Endothelial cell of umbilical vein (primary cell): Measurements from ENCODE around the gene IFT88. TPM values are rescaled to one million over a fixed set of nuclear protein-coding genes. Genes with fewer than 3 reads are reported as not detected.

Experiments
- BruUV-seq: library from RNA; stranded (reverse); fragments of 400-500 nt; replicated peaks from 2 replicates; lab custom pipeline; 2021; lab: Mats Ljungman, UMichigan
- CTCF ChIA-PET: fragments of 300-600, 350-600 bp; sonication (Branson Sonifier 250); formaldehyde crosslinking; loops from one replicate; lab custom pipeline; 2021; ENCODE audit warnings: antibody characterized with exemption, inconsistent platforms; lab: Charles Lee
- POLR2A ChIA-PET: fragments of 300-600, 350-600 bp; sonication (Branson Sonifier 250); formaldehyde crosslinking; loops from one replicate; lab custom pipeline; 2021; ENCODE audit warnings: antibody characterized with exemption, inconsistent platforms; lab: Charles Lee
- DNase-seq: peaks from one replicate; pipeline ENCODE4 v3.0.0-alpha.2; 2011; ENCODE audit warnings: low read depth, low spot score
- FAIRE-seq: peaks from 2 replicates; lab custom pipeline; 2011; peaks lifted over from hg19 to GRCh38; lab: Jason Lieb, UNC
- H2AFZ ChIP-seq: 2 replicates; pipeline ENCODE4 v1.6.0; 2012; ENCODE audit warnings: low read depth, low read length, control low read depth, inconsistent platforms
- H3K27ac ChIP-seq: 2 replicates; pipeline ENCODE4 v1.5.1; 2011; ENCODE audit warnings: low read depth, mild to moderate bottlenecking, control low read depth, low read length, moderate library complexity; ENCODE audit not compliant: insufficient read depth
- H3K27me3 ChIP-seq, 2 experiments: 2 replicates each; pipeline versions ENCODE4 v1.6.0 to v1.6.1; 2011; ENCODE audit warnings: low read length in 2 of 2, mixed read lengths in 1 of 2; ENCODE audit not compliant: control insufficient read depth in 2 of 2, insufficient read depth in 2 of 2
- H3K36me3 ChIP-seq, 2 experiments: 2 replicates in 1 of 2; 3 replicates in 1 of 2; pipeline ENCODE4 v1.5.1; 2011; ENCODE audit warnings: low read length in 2 of 2, mild to moderate bottlenecking in 1 of 2, moderate library complexity in 1 of 2; ENCODE audit not compliant: control insufficient read depth in 2 of 2, insufficient read depth in 2 of 2; ENCODE audit errors: extremely low read depth in 1 of 2
- H3K4me1 ChIP-seq: 3 replicates; pipeline ENCODE4 v1.5.1; 2011; ENCODE audit warnings: mild to moderate bottlenecking, low read length; ENCODE audit not compliant: control insufficient read depth, insufficient read depth; ENCODE audit errors: extremely low read depth
- H3K4me2 ChIP-seq: 2 replicates; pipeline ENCODE4 v1.6.1; 2011; ENCODE audit warnings: low read length, control low read depth, mixed read lengths; ENCODE audit not compliant: insufficient read depth
- H3K4me3 ChIP-seq, 3 experiments: fragments of 200-600 bp in 1 of 3; sonication (generic), shearing (Covaris generic) in 1 of 3; replicated peaks in 1 of 3; 2 replicates each; pipeline ENCODE4 v1.5.1; 2011 to 2016; ENCODE audit warnings: control low read depth in 3 of 3, low read length in 3 of 3, mild to moderate bottlenecking in 2 of 3, inconsistent platforms in 1 of 3, low read depth in 1 of 3, moderate library complexity in 1 of 3; ENCODE audit not compliant: insufficient read depth in 1 of 3
- H3K79me2 ChIP-seq: 2 replicates; pipeline ENCODE4 v1.6.0; 2012; ENCODE audit warnings: low read length, inconsistent platforms; ENCODE audit not compliant: control insufficient read depth, insufficient read depth
- H3K9ac ChIP-seq: replicated peaks from 2 replicates; pipeline ENCODE3; 2011; ENCODE audit warnings: low read length, control low read depth; ENCODE audit not compliant: insufficient read depth; ENCODE audit errors: extremely low read depth
- H3K9me1 ChIP-seq: replicated peaks from 3 replicates; pipeline ENCODE4 v1.6.0; 2011; ENCODE audit warnings: mild to moderate bottlenecking, low read length; ENCODE audit not compliant: control insufficient read depth, insufficient read depth; ENCODE audit errors: extremely low read depth
- H3K9me3 ChIP-seq: replicated peaks from 2 replicates; pipeline ENCODE4 v1.5.1; 2012; ENCODE audit warnings: low read length, inconsistent platforms; ENCODE audit not compliant: control insufficient read depth, insufficient read depth
- H4K20me1 ChIP-seq: replicated peaks from 2 replicates; pipeline ENCODE3; 2011; ENCODE audit warnings: mild to moderate bottlenecking, low read length; ENCODE audit not compliant: control insufficient read depth, insufficient read depth; ENCODE audit errors: extremely low read depth
- EZH2 ChIP-seq: IDR thresholded peaks from 2 replicates; pipeline ENCODE4 v1.6.1; 2012; ENCODE audit warnings: borderline replicate concordance, low read depth, mild to moderate bottlenecking, moderate library complexity, low read length, inconsistent platforms; ENCODE audit not compliant: severe bottlenecking
- FOS ChIP-seq: IDR thresholded peaks from 2 replicates; pipeline ENCODE4 v1.6.1; 2011; ENCODE audit warnings: mild to moderate bottlenecking, low read length, moderate library complexity, borderline replicate concordance; ENCODE audit not compliant: insufficient read depth
- GATA2 ChIP-seq: IDR thresholded peaks from 2 replicates; pipeline ENCODE4 v1.7.0; 2011; ENCODE audit warnings: low read depth, mild to moderate bottlenecking, moderate library complexity, mixed read lengths, low read length; ENCODE audit not compliant: insufficient read length, insufficient read depth
- JUN ChIP-seq: IDR thresholded peaks from 2 replicates; pipeline ENCODE4 v1.6.1; 2011; ENCODE audit warnings: borderline replicate concordance, low read depth; ENCODE audit not compliant: insufficient read length, insufficient read depth
- MAX ChIP-seq: IDR thresholded peaks from 2 replicates; pipeline ENCODE4 v1.6.1; 2011; ENCODE audit not compliant: insufficient read depth, insufficient read length
- MYC ChIP-seq: IDR thresholded peaks from one replicate; pipeline ENCODE4 v1.6.1; 2011; ENCODE audit warnings: mild to moderate bottlenecking, low read depth, low read length
- POLR2A ChIP-seq: IDR thresholded peaks from 2 replicates; pipeline ENCODE4 v1.6.1; 2012; ENCODE audit warnings: low read depth, mild to moderate bottlenecking, control low read depth, low read length
- POLR2AphosphoS5 ChIP-seq: IDR thresholded peaks from 2 replicates; pipeline ENCODE4 v1.6.1; 2012; ENCODE audit warnings: low read depth, mild to moderate bottlenecking, control low read depth, low read length, moderate library complexity; ENCODE audit not compliant: insufficient read depth
- dilution Hi-C: fragments of 300-500 bp; cut with MboI; formaldehyde crosslinking; loops from one replicate; pipeline ENCODE4 v1.15.0; 2019; ENCODE audit warnings: low sequenced_read_pairs; ENCODE audit not compliant: extremely low pct_ligation_motif_present
- intact Hi-C: fragments of 100-400 bp; cut with micrococcal nuclease; formaldehyde crosslinking; loops from one replicate; pipeline ENCODE4 v1.10.0; 2022
- polyA plus RNA-seq, 4 experiments: library from polyadenylated mRNA; depleted of rRNA in 3 of 4; stranded (reverse) in 3 of 4; unstranded in 1 of 4; fragments of >200 nt; gene quantifications; 2 replicates each; pipeline versions ENCODE4 v1.2.1 to v1.2.3, GENCODE V29; 2011 to 2012; ENCODE audit warnings: missing spikeins in 1 of 4
- total RNA-seq: library from RNA; stranded (reverse); gene quantifications from 2 replicates; pipeline ENCODE4 v1.2.3, GENCODE V29; 2021
- TF ChIP-seq, protein P1 (sequence below), 2 donors: IDR thresholded peaks; 1 replicate in 1 of 2; 2 replicates in 1 of 2; pipeline ENCODE4 v1.5.1; 2011; ENCODE audit warnings: low read length in 2 of 2, mild to moderate bottlenecking in 2 of 2, moderate library complexity in 2 of 2, control low read depth in 1 of 2, inconsistent platforms in 1 of 2, low read depth in 1 of 2; ENCODE audit not compliant: insufficient read depth in 1 of 2; ENCODE audit errors: extremely low read depth in 1 of 2

The IFT88 gene
- total and polyA plus RNA-seq, 2 donors (not counting 3 experiments of a cell fraction or from before 2014, with no cell fraction given), result 2.4 to 9.1 TPM

DNA sequence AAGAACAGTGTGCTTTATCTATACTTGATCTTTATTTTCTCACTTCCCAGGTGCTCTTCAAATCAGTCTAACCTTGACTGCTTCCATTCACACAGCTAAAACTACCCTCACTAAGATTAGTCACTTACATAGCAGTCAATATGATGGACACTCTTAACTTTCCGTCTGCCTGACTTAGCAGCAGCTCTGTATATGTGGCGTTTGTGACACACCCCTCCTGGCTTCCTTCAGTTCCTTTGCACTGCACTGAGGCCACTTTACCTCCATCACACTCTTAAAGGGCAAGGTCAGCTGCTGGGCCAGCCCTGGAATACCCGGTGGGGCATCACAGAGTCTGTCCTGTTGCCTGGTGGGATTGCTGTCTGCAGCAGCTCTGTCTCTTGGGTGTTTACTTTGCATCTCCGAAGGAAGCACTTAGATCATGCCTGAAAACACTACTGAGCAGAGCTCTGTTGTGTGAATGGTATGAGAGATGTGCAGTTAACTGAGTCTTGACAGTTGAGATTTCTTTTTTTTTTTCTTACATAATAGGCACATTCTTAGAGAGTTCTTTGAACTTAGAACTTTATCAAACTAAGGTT lies 101.0 kb downstream of the IFT88 start:
- no peaks in the 10 kb centered on the region for H4K20me1 ChIP-seq
- H3K9me1 ChIP-seq, result no peaks in the 10 kb centered on the region
- ChIA-PET CTCF (no interaction called here), POLR2A (interaction anchor here (0.7 kb wide), 1 partner anchor 158 kb away, joined by 3 read pairs; no protein-coding TSS in a partner anchor)
- no peaks in the 10 kb centered on the region for H3K79me2 ChIP-seq
- no peak overlapping the region for H3K27ac ChIP-seq
- H3K36me3 ChIP-seq, result no peaks in the 10 kb centered on the region
- dilution Hi-C loops (no loop called here), intact Hi-C loops (no loop called here)
- no peak overlapping the region for H3K9ac ChIP-seq
- no peaks in the 10 kb centered on the region for H3K27me3 ChIP-seq
- no peak for FAIRE-seq
- no peak overlapping the region for H2AFZ ChIP-seq
- no peaks in the 10 kb centered on the region for H3K4me1 ChIP-seq
- no TSS peak for BruUV-seq
- DNase-seq, result no peak
- H3K4me2 ChIP-seq, result no peak overlapping the region
- H3K9me3 ChIP-seq, result no peaks in the 10 kb centered on the region
- no peak overlapping the region for H3K4me3 ChIP-seq
- TF ChIP-seq JUN, result no peak
- TF ChIP-seq FOS, result no peak
- no peak for TF ChIP-seq POLR2A
- TF ChIP-seq MYC, result no peak
- no peak for TF ChIP-seq MAX
- TF ChIP-seq EZH2, result no peak
- no peak for TF ChIP-seq GATA2
- TF ChIP-seq, protein P1, sequence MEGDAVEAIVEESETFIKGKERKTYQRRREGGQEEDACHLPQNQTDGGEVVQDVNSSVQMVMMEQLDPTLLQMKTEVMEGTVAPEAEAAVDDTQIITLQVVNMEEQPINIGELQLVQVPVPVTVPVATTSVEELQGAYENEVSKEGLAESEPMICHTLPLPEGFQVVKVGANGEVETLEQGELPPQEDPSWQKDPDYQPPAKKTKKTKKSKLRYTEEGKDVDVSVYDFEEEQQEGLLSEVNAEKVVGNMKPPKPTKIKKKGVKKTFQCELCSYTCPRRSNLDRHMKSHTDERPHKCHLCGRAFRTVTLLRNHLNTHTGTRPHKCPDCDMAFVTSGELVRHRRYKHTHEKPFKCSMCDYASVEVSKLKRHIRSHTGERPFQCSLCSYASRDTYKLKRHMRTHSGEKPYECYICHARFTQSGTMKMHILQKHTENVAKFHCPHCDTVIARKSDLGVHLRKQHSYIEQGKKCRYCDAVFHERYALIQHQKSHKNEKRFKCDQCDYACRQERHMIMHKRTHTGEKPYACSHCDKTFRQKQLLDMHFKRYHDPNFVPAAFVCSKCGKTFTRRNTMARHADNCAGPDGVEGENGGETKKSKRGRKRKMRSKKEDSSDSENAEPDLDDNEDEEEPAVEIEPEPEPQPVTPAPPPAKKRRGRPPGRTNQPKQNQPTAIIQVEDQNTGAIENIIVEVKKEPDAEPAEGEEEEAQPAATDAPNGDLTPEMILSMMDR (IDR thresholded peaks at IDR 0.05; ENCODE audit: extremely low read depth in 1 of 2, insufficient read depth in 1 of 2, low read depth in 1 of 2, low read length in 2 of 2), result no peak
- TF ChIP-seq POLR2AphosphoS5, result no peak
